Right renal pelvis (tissue), 4 donors: ENCODE data around the gene SLC1A7. TPM values are rescaled to one million over a fixed set of nuclear protein-coding genes. Genes with fewer than 3 reads are reported as not detected.
"Not testable (repeated sequence)": the region's sequence is repeated elsewhere in the genome, so short reads cannot be mapped to it uniquely, and the experiment has no call there.

Source experiments
- DNase-seq, 4 donors: peaks; one replicate each; pipeline ENCODE4 v3.0.0-alpha.2; 2013; ENCODE audit warnings: low read depth in 4 of 4, low spot score in 3 of 4, missing footprints in 1 of 4
- polyA plus RNA-seq, 4 donors: library from polyadenylated mRNA; unstranded; fragments of 120-200 nt; gene quantifications; one replicate each; pipeline ENCODE4 v1.2.1, GENCODE V29; 2013; ENCODE audit not compliant: insufficient read length in 4 of 4

The SLC1A7 gene
- under 1 TPM; 0.08 to 0.12 (median 0.10) TPM for polyA plus RNA-seq

- DNase-seq, result no peak
Measured at GRCh38 chr1:53142226-53142853, at the start of gene SLC1A7. Gene SLC1A7, minus strand, starts transcription at chr1:53142638. Its CDS starts 189 bp downstream, at chr1:53142449.

- no peak for DNase-seq
Measured at GRCh38 chr1:53190210-53190611, 47.8 kb upstream of the SLC1A7 start.

GRCh38 chr1:53189061-53189460 is 46.6 kb upstream of the SLC1A7 start:
- DNase-seq, result no peak

- no peak for DNase-seq
Measured at GRCh38 chr1:53188099-53188498, 45.7 kb upstream of the SLC1A7 start.

GRCh38 chr1:53187401-53187800 is 45.0 kb upstream of the SLC1A7 start:
- no peak for DNase-seq

- no peak for DNase-seq
Measured at GRCh38 chr1:53186533-53186932, 44.1 kb upstream of the SLC1A7 start.

GRCh38 chr1:53185955-53186297 is 43.5 kb upstream of the SLC1A7 start:
- not testable (repeated sequence) for DNase-seq

- no peak for DNase-seq
Measured at GRCh38 chr1:53183095-53183990, 40.9 kb upstream of the SLC1A7 start.

- DNase-seq, result no peak
Measured at GRCh38 chr1:53182716-53183094, 40.3 kb upstream of the SLC1A7 start.

- peak; percentile 72 to 79 (median 76) for DNase-seq
Measured at GRCh38 chr1:53182111-53182593, 39.7 kb upstream of the SLC1A7 start.

- no peak for DNase-seq
Measured at GRCh38 chr1:53180951-53181350, 38.5 kb upstream of the SLC1A7 start.

GRCh38 chr1:53180226-53180625 is 37.8 kb upstream of the SLC1A7 start:
- no peak for DNase-seq

- no peak for DNase-seq
Measured at GRCh38 chr1:53176452-53177208, 34.2 kb upstream of the SLC1A7 start.

GRCh38 chr1:53174971-53175913 is 32.8 kb upstream of the SLC1A7 start:
- no peak for DNase-seq

- DNase-seq, result no peak
Measured at GRCh38 chr1:53172426-53173128, 30.1 kb upstream of the SLC1A7 start.

GRCh38 chr1:53166912-53167311 is 24.5 kb upstream of the SLC1A7 start:
- no peak for DNase-seq

GRCh38 chr1:53166366-53166765 is 23.9 kb upstream of the SLC1A7 start:
- DNase-seq, result no peak

- DNase-seq, result no peak
Measured at GRCh38 chr1:53165408-53165961, 23.0 kb upstream of the SLC1A7 start.

- DNase-seq, result no peak
Measured at GRCh38 chr1:53163291-53163768, 20.9 kb upstream of the SLC1A7 start.
